Measurements from ENCODE around the gene FUT3.
"Not testable (repeated sequence)": the region's sequence is repeated elsewhere in the genome, so short reads cannot be mapped to it uniquely, and the experiment has no call there.

The FUT3 gene

GRCh38 chr19:5850743-5851293 is 431 bp downstream of the FUT3 start:
- no peak for TF ChIP-seq CTCF (IDR thresholded peaks at IDR 0.05; ENCODE audit: insufficient read depth, missing control alignments)
- FAIRE-seq (no peak), DNase-seq (ENCODE audit: insufficient read length, low spot score) (no peak)

- FAIRE-seq, result no peak
- DNase-seq (ENCODE audit: insufficient read length, low spot score), result no peak
- no peak for TF ChIP-seq CTCF (IDR thresholded peaks at IDR 0.05; ENCODE audit: insufficient read depth, missing control alignments)
These were observed 1.1 kb downstream of the FUT3 start for GRCh38 chr19:5850189-5850588.

GRCh38 chr19:5848621-5849020 is 2.6 kb downstream of the FUT3 start:
- DNase-seq (ENCODE audit: insufficient read length, low spot score); FAIRE-seq: not testable (repeated sequence)

GRCh38 chr19:5847846-5848245 is 3.4 kb downstream of the FUT3 start:
- not testable (repeated sequence) for FAIRE-seq

GRCh38 chr19:5844456-5845433 is 6.5 kb downstream of the FUT3 start:
- no peak for TF ChIP-seq CTCF (IDR thresholded peaks at IDR 0.05; ENCODE audit: insufficient read depth, missing control alignments)
- FAIRE-seq (no peak), DNase-seq (ENCODE audit: insufficient read length, low spot score) (no peak)

More at GRCh38 chr19:5847846-5848245, 3.4 kb downstream of the FUT3 start:
- not testable (repeated sequence) for DNase-seq (ENCODE audit: insufficient read length, low spot score)

- FAIRE-seq (no peak), DNase-seq (ENCODE audit: insufficient read length, low spot score) (no peak)
These were observed 7.8 kb downstream of the FUT3 start for GRCh38 chr19:5843295-5843927.

GRCh38 chr19:5841735-5842111 is 9.5 kb downstream of the FUT3 start:
- FAIRE-seq, result not testable (repeated sequence)

More at GRCh38 chr19:5843295-5843927, 7.8 kb downstream of the FUT3 start:
- no peak for TF ChIP-seq CTCF (IDR thresholded peaks at IDR 0.05; ENCODE audit: insufficient read depth, missing control alignments)

GRCh38 chr19:5839065-5840017 is 11.9 kb downstream of the FUT3 start, which contains the start of gene FUT6:
Gene FUT6, minus strand, starts transcription at chr19:5839702. Its CDS starts 7,135 bp downstream, at chr19:5832567.
- TF ChIP-seq CTCF (IDR thresholded peaks at IDR 0.05; ENCODE audit: insufficient read depth, missing control alignments), result no peak
- FAIRE-seq, result no peak
- DNase-seq (ENCODE audit: insufficient read length, low spot score), result no peak

More at GRCh38 chr19:5841735-5842111, 9.5 kb downstream of the FUT3 start:
- DNase-seq (ENCODE audit: insufficient read length, low spot score), result not testable (repeated sequence)

All from D721Med (cell line).